Gastrocnemius medialis (tissue), 4 donors: Measurements from ENCODE around the gene CAMTA1.

Source experiments
- POLR2A ChIP-seq, 2 donors: fragments of 450-650 bp; IDR thresholded peaks; one replicate each; pipeline ENCODE4 v1.6.1; 2017; ENCODE audit warnings: antibody characterized with exemption in 2 of 2, mild to moderate bottlenecking in 2 of 2, moderate library complexity in 2 of 2
- TF ChIP-seq, protein P1 (sequence below), 5 experiments: fragments of 450-650 bp in 3 of 5; fragments of 200-600 bp in 2 of 5; sonication (generic) in 2 of 5; IDR thresholded peaks in 4 of 5; conservative IDR thresholded peaks in 1 of 5; 1 replicate in 4 of 5; 2 replicates in 1 of 5; pipeline ENCODE4 v1.5.1; 2016 to 2019; ENCODE audit warnings: antibody characterized with exemption in 5 of 5, mild to moderate bottlenecking in 3 of 5, moderate library complexity in 3 of 5

DNA sequence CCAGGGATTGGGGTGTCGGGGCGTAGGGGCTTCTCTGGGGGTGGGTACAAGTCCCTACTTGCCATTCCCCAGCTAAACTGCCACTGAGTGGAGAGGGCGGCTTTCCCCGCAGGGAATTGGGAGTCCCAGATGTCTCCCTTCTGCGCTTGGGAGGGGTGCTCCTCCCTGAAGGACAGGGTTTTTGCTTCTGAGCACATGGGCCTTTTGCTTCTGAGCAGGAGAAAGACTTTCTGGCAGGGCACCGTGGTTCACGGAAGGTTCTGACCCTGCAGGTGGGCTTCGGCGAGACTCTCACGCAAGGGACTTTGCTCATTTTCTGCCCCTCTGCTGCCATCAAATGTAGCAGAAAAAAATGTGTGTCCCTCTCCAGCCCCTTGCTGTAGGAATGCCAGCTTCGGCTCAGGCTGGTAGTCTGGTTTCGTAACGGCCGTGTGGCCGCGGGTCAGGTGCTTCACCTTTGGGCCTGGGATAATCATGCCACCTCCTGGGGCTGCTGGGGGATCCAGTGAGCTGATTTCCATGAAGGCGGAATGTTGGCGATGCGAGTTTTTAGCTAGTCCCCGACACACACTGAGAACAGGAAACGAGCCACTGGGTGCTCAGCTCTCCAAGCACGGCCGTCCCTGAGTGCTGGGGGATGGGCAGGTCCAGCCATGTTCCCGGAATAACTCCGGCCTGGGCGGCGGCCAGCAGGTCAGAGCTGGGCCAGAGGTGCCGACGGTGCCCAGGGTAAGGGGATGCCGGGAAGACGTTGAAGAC lies 364.0 kb downstream of the CAMTA1 start:
- no peak for TF ChIP-seq POLR2A (IDR thresholded peaks at IDR 0.05)
- TF ChIP-seq, protein P1, sequence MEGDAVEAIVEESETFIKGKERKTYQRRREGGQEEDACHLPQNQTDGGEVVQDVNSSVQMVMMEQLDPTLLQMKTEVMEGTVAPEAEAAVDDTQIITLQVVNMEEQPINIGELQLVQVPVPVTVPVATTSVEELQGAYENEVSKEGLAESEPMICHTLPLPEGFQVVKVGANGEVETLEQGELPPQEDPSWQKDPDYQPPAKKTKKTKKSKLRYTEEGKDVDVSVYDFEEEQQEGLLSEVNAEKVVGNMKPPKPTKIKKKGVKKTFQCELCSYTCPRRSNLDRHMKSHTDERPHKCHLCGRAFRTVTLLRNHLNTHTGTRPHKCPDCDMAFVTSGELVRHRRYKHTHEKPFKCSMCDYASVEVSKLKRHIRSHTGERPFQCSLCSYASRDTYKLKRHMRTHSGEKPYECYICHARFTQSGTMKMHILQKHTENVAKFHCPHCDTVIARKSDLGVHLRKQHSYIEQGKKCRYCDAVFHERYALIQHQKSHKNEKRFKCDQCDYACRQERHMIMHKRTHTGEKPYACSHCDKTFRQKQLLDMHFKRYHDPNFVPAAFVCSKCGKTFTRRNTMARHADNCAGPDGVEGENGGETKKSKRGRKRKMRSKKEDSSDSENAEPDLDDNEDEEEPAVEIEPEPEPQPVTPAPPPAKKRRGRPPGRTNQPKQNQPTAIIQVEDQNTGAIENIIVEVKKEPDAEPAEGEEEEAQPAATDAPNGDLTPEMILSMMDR (IDR thresholded peaks at IDR 0.05 in 4 of 5, conservative IDR thresholded peaks at IDR 0.05 in 1 of 5), result no peak
